H1 (cell line): ENCODE results near the gene CDRT15. TPM values are rescaled to one million over a fixed set of nuclear protein-coding genes. Genes with fewer than 3 reads are reported as not detected.

ENCODE experiments used
- CTCF ChIA-PET: fragments of 300-600 bp; sonication (Branson Sonifier 250); formaldehyde crosslinking; loops from one replicate; lab custom pipeline; 2021; ENCODE audit not compliant: partially characterized antibody; lab: Charles Lee
- POLR2A ChIA-PET: fragments of 300-600 bp; sonication (Branson Sonifier 250); formaldehyde crosslinking; loops from one replicate; lab custom pipeline; 2021; ENCODE audit warnings: inconsistent platforms; ENCODE audit not compliant: partially characterized antibody; lab: Charles Lee
- DNase-seq, 2 experiments: peaks; one replicate each; pipeline versions ENCODE4 v3.0.0 to v3.0.0-alpha.2; 2010 to 2022; ENCODE audit warnings: low spot score in 2 of 2, low read depth in 1 of 2, mixed read lengths in 1 of 2
- FAIRE-seq: peaks from 2 replicates; lab custom pipeline; 2011; peaks lifted over from hg19 to GRCh38; lab: Jason Lieb, UNC
- H2AFZ ChIP-seq: 2 replicates; pipeline ENCODE4 v1.8.1; 2012; ENCODE audit warnings: low read length, inconsistent platforms
- H2AK5ac ChIP-seq: 2 replicates; pipeline ENCODE4 v1.6.1; 2013; ENCODE audit warnings: low read depth, low read length
- H2BK120ac ChIP-seq: replicated peaks from 2 replicates; pipeline ENCODE3; 2013; ENCODE audit warnings: low read depth, low read length, inconsistent platforms
- H2BK12ac ChIP-seq: 2 replicates; pipeline ENCODE4 v1.6.1; 2013; ENCODE audit warnings: low read depth, low read length
- H2BK15ac ChIP-seq: 2 replicates; pipeline ENCODE4 v1.6.1; 2013; ENCODE audit warnings: low read length
- H2BK20ac ChIP-seq: 2 replicates; pipeline ENCODE4 v1.6.1; 2013; ENCODE audit warnings: low read length
- H2BK5ac ChIP-seq: 2 replicates; pipeline ENCODE4 v1.6.1; 2013; ENCODE audit warnings: low read depth, low read length
- H3K14ac ChIP-seq: 2 replicates; pipeline ENCODE4 v1.6.1; 2013; ENCODE audit warnings: inconsistent platforms; ENCODE audit not compliant: insufficient read length
- H3K18ac ChIP-seq: 2 replicates; pipeline ENCODE4 v1.6.1; 2013; ENCODE audit warnings: low read length; ENCODE audit errors: extremely low read depth
- H3K23ac ChIP-seq: 2 replicates; pipeline ENCODE4 v1.6.1; 2013; ENCODE audit warnings: inconsistent platforms; ENCODE audit not compliant: insufficient read length
- H3K23me2 ChIP-seq: 2 replicates; pipeline ENCODE4 v1.6.1; 2013; ENCODE audit warnings: low read depth, low read length
- H3K27ac ChIP-seq: 2 replicates; pipeline ENCODE4 v1.6.1; 2011; ENCODE audit warnings: low read depth, low read length, inconsistent platforms
- H3K27me3 ChIP-seq, 4 experiments: replicated peaks in 1 of 4; 1 replicate in 1 of 4; 2 replicates in 3 of 4; pipeline versions ENCODE4 v1.6.1 to v1.8.1; 2011 to 2013; ENCODE audit warnings: low read length in 3 of 4, mild to moderate bottlenecking in 3 of 4, inconsistent platforms in 2 of 4, mixed read lengths in 2 of 4, moderate library complexity in 1 of 4; ENCODE audit not compliant: control insufficient read depth in 3 of 4, insufficient read depth in 3 of 4; ENCODE audit errors: extremely low read depth in 1 of 4
- H3K36me3 ChIP-seq, 4 experiments: 2 replicates each; pipeline versions ENCODE4 v1.6.1 to v1.8.1; 2011 to 2013; ENCODE audit warnings: mild to moderate bottlenecking in 4 of 4, low read length in 3 of 4, moderate library complexity in 2 of 4, control low read depth in 1 of 4, inconsistent platforms in 1 of 4; ENCODE audit not compliant: insufficient read depth in 4 of 4, control insufficient read depth in 2 of 4
- H3K4ac ChIP-seq: replicated peaks from 2 replicates; pipeline ENCODE3; 2013; ENCODE audit warnings: low read length, low read depth, mixed read lengths, inconsistent platforms; ENCODE audit not compliant: insufficient read length
- H3K4me1 ChIP-seq, 4 experiments: replicated peaks in 1 of 4; 1 replicate in 1 of 4; 2 replicates in 3 of 4; pipeline versions ENCODE4 v1.6.1 to v1.8.1; 2011 to 2013; ENCODE audit warnings: low read length in 3 of 4, inconsistent platforms in 2 of 4, mixed read lengths in 1 of 4; ENCODE audit not compliant: insufficient read depth in 4 of 4, control insufficient read depth in 3 of 4
- H3K4me2 ChIP-seq, 2 experiments: 2 replicates each; pipeline versions ENCODE4 v1.6.1 to v1.8.1; 2011 to 2013; ENCODE audit warnings: low read depth in 2 of 2, low read length in 2 of 2, control low read depth in 1 of 2, inconsistent platforms in 1 of 2, mild to moderate bottlenecking in 1 of 2; ENCODE audit not compliant: insufficient read depth in 1 of 2
- H3K4me3 ChIP-seq, 4 experiments: fragments of 200-600, 300-600 bp in 1 of 4; sonication (generic), shearing (Covaris generic), sonication (Bioruptor Twin) in 1 of 4; 2 replicates each; pipeline versions ENCODE4 v1.5.1 to v1.8.1; 2011 to 2016; ENCODE audit warnings: low read length in 4 of 4, low read depth in 3 of 4, control low read depth in 2 of 4, inconsistent platforms in 2 of 4, mild to moderate bottlenecking in 2 of 4, mixed read lengths in 1 of 4, moderate library complexity in 1 of 4; ENCODE audit not compliant: insufficient read depth in 2 of 4; ENCODE audit errors: extremely low read depth in 1 of 4
- H3K56ac ChIP-seq: replicated peaks from 2 replicates; pipeline ENCODE3; 2013; ENCODE audit warnings: low read depth, mild to moderate bottlenecking, mixed read lengths, low read length, inconsistent platforms; ENCODE audit not compliant: insufficient read length
- H3K79me1 ChIP-seq: 2 replicates; pipeline ENCODE4 v1.6.1; 2013; ENCODE audit warnings: low read depth, low read length, control low read depth
- H3K79me2 ChIP-seq, 2 experiments: 2 replicates each; pipeline versions ENCODE4 v1.6.1 to v1.8.1; 2012 to 2013; ENCODE audit warnings: low read length in 2 of 2, mild to moderate bottlenecking in 2 of 2, inconsistent platforms in 1 of 2; ENCODE audit not compliant: insufficient read depth in 2 of 2, control insufficient read depth in 1 of 2
- H3K9ac ChIP-seq, 4 experiments: replicated peaks in 1 of 4; 1 replicate in 1 of 4; 2 replicates in 3 of 4; pipeline versions ENCODE4 v1.6.1 to v1.8.1; 2011 to 2013; ENCODE audit warnings: low read depth in 3 of 4, low read length in 3 of 4, control low read depth in 2 of 4, mild to moderate bottlenecking in 2 of 4, moderate library complexity in 2 of 4, inconsistent platforms in 1 of 4; ENCODE audit errors: extremely low read depth in 1 of 4
- H3K9me3 ChIP-seq, 2 experiments: 2 replicates each; pipeline versions ENCODE4 v1.6.1 to v1.8.1; 2012 to 2013; ENCODE audit warnings: mild to moderate bottlenecking in 2 of 2, moderate library complexity in 2 of 2, control low read depth in 1 of 2, inconsistent platforms in 1 of 2, low read depth in 1 of 2, low read length in 1 of 2, mixed read lengths in 1 of 2; ENCODE audit not compliant: insufficient read depth in 2 of 2
- H4K20me1 ChIP-seq, 2 experiments: replicated peaks in 1 of 2; 2 replicates each; pipeline versions ENCODE3 to v1.8.1; 2011 to 2013; ENCODE audit warnings: inconsistent platforms in 2 of 2, low read length in 2 of 2, mild to moderate bottlenecking in 1 of 2; ENCODE audit not compliant: insufficient read depth in 2 of 2, control insufficient read depth in 1 of 2
- H4K5ac ChIP-seq: 2 replicates; pipeline ENCODE4 v1.6.1; 2013; ENCODE audit warnings: low read length, low read depth, mixed read lengths, inconsistent platforms; ENCODE audit not compliant: insufficient read length
- H4K8ac ChIP-seq: 2 replicates; pipeline ENCODE4 v1.8.0; 2013; ENCODE audit warnings: mild to moderate bottlenecking, moderate library complexity, low read length, inconsistent platforms; ENCODE audit not compliant: insufficient read depth; ENCODE audit errors: extremely low read depth
- H4K91ac ChIP-seq: replicated peaks from 2 replicates; pipeline ENCODE3; 2013; ENCODE audit warnings: low read length, mixed read lengths, inconsistent platforms; ENCODE audit not compliant: insufficient read length
- BRCA1 ChIP-seq: IDR thresholded peaks from 2 replicates; pipeline ENCODE4 v1.6.1; 2012; ENCODE audit warnings: low read depth, low read length, improper control_type of control experiment
- CEBPB ChIP-seq: IDR thresholded peaks from 2 replicates; pipeline ENCODE4 v1.6.1; 2012; ENCODE audit warnings: low read depth, low read length
- CHD2 ChIP-seq: IDR thresholded peaks from 2 replicates; pipeline ENCODE4 v1.6.1; 2012; ENCODE audit warnings: low read length, improper control_type of control experiment
- CTBP2 ChIP-seq: IDR thresholded peaks from 2 replicates; pipeline ENCODE4 v1.7.0; 2011; ENCODE audit warnings: borderline replicate concordance, mild to moderate bottlenecking, moderate library complexity, mixed read lengths, low read length; ENCODE audit not compliant: insufficient read depth, insufficient read length
- E2F6 ChIP-seq: IDR thresholded peaks from 2 replicates; pipeline ENCODE4 v1.6.1; 2012; ENCODE audit warnings: inconsistent platforms
- FOSL1 ChIP-seq: IDR thresholded peaks from 2 replicates; pipeline ENCODE4 v1.6.1; 2011; ENCODE audit warnings: mild to moderate bottlenecking, low read depth, low read length, moderate library complexity; ENCODE audit not compliant: insufficient read depth
- NANOG ChIP-seq: IDR thresholded peaks from 2 replicates; pipeline ENCODE4 v1.6.1; 2011; ENCODE audit warnings: low read length, low read depth, mild to moderate bottlenecking, inconsistent platforms; ENCODE audit not compliant: insufficient read depth, poor library complexity, severe bottlenecking
- PHF8 ChIP-seq: fragments of 200-600 bp; sonication (generic); conservative IDR thresholded peaks from 2 replicates; pipeline ENCODE4 v1.7.1; 2012; ENCODE audit warnings: low read depth, mild to moderate bottlenecking, inconsistent platforms, low read length, moderate library complexity
- RAD21 ChIP-seq, 2 experiments: IDR thresholded peaks in 1 of 2; conservative IDR thresholded peaks in 1 of 2; 2 replicates each; pipeline ENCODE4 v1.6.1; 2011; ENCODE audit warnings: low read depth in 2 of 2, low read length in 2 of 2, improper control_type of control experiment in 1 of 2, inconsistent platforms in 1 of 2, mild to moderate bottlenecking in 1 of 2, moderate library complexity in 1 of 2
- RBBP5 ChIP-seq: IDR thresholded peaks from 2 replicates; pipeline ENCODE4 v1.7.1; 2012; ENCODE audit warnings: low read depth, mild to moderate bottlenecking, inconsistent platforms, low read length, moderate library complexity, borderline replicate concordance
- RFX5 ChIP-seq: IDR thresholded peaks from 2 replicates; pipeline ENCODE4 v1.6.1; 2011; ENCODE audit warnings: low read depth, low read length, improper control_type of control experiment, borderline replicate concordance
- SIX5 ChIP-seq: IDR thresholded peaks from 2 replicates; pipeline ENCODE4 v1.6.1; 2011; ENCODE audit warnings: mild to moderate bottlenecking, low read depth, low read length
- SP2 ChIP-seq: IDR thresholded peaks from 2 replicates; pipeline ENCODE4 v1.6.1; 2012; ENCODE audit warnings: mild to moderate bottlenecking, low read length, inconsistent platforms
- TBP ChIP-seq: IDR thresholded peaks from 2 replicates; pipeline ENCODE4 v1.6.1; 2011; ENCODE audit warnings: low read depth, low read length, improper control_type of control experiment
- WGBS, 2 experiments: shearing (Covaris generic) in 1 of 2; methylation state at CpG; one replicate each; pipeline versions ENCODE4 v1.1.6 to v1.1.7; 2013 to 2015; ENCODE audit warnings: low lambda C conversion rate in 2 of 2, mixed read lengths in 2 of 2, inconsistent platforms in 1 of 2, low coverage in 1 of 2, missing lambda C conversion rate in 1 of 2; ENCODE audit not compliant: insufficient replicate concordance in 2 of 2, insufficient coverage in 1 of 2, insufficient read length in 1 of 2; ENCODE audit errors: extremely low coverage in 1 of 2, missing lambda C conversion rate in 1 of 2; 5-methylcytosine and 5-hydroxymethylcytosine counted together
- polyA plus RNA-seq, 7 experiments: library from polyadenylated mRNA; depleted of rRNA in 3 of 7; stranded (reverse) in 5 of 7; unstranded in 2 of 7; fragments of >200 nt in 5 of 7; fragments of 200-250 nt in 2 of 7; gene quantifications; 1 replicate in 5 of 7; 2 replicates in 1 of 7; 4 replicates in 1 of 7; pipeline versions ENCODE4 v1.2.1 to v1.2.3, GENCODE V29; 2011 to 2013; ENCODE audit warnings: missing spikeins in 2 of 7, mixed read lengths in 2 of 7
- total RNA-seq: library from RNA; stranded (reverse); fragmentation: NEBNext Ultra II Directional; extraction: Animal tissue kit (Norgen Biotek cat#: 25700); gene quantifications from 2 replicates; pipeline ENCODE4 v1.2.1, GENCODE V29; 2021

The CDRT15 gene
- total and polyA plus RNA-seq, 2 of the 8 experiments (the other 6 are each of a cell fraction or from before 2014, with no cell fraction given): not detected

DNA sequence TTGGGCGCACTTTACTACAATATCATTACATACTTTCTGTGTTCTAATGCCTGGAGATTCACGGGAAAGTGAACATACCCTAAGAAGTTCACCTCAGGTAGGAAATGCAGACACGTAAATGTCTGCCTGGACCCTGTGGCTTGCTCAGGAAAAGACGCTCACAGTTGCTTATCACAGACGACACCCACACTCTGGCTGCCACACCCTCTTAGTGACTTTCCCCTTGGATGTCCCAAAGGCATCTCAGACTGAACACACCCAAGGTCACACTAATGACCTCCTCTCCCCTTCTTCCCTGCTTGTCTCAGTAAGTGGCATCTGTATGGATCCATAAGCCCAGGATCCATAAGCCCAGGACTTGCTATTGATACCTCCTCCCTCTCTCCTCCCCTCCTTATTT, 32.6 kb downstream of the CDRT15 start:
- Histone ChIP-seq H3K14ac (no peak overlapping the region), H2BK20ac (no peak overlapping the region), H3K4me1 (no peaks in the 10 kb centered on the region; a peak in 1 of 7 replicates), H4K91ac (no peak overlapping the region), H4K8ac (no peak overlapping the region), H4K5ac (no peak overlapping the region), H3K23ac (no peak overlapping the region), H3K23me2 (no peaks in the 10 kb centered on the region), H2BK15ac (no peak overlapping the region), H2BK5ac (no peak overlapping the region), H2BK120ac (no peak overlapping the region), H3K27me3 (no peaks in the 10 kb centered on the region), H3K4ac (no peak overlapping the region), H3K56ac (no peak overlapping the region), H3K79me1 (no peaks in the 10 kb centered on the region), H3K18ac (no peak overlapping the region), H3K27ac (no peak overlapping the region), H3K9ac (no peak overlapping the region), H2AK5ac (no peak overlapping the region), H3K4me2 (no peak overlapping the region), H3K9me3 (no peaks in the 10 kb centered on the region), H3K79me2 (no peaks in the 10 kb centered on the region), H2BK12ac (no peak overlapping the region), H2AFZ (no peak overlapping the region), H4K20me1 (no peaks in the 10 kb centered on the region), H3K4me3 (no peak overlapping the region), H3K36me3 (no peaks in the 10 kb centered on the region)
- FAIRE-seq (no peak), DNase-seq (no peak)
- ChIA-PET CTCF (interaction anchor here (0.6 to 1.4 kb wide), 4 partner anchors 11 to 103 kb away, joined by 3 to 8 read pairs (median 4); no protein-coding TSS in a partner anchor), POLR2A (interaction anchor here (1.0 kb wide), 1 partner anchor 8 kb away, joined by 3 read pairs; no protein-coding TSS in a partner anchor)
- WGBS, 2 experiments: 69% methylated on average over 5 of the region's 5 CpGs; no CpG with 5 or more reads in 1 of the 2 experiments
- TF ChIP-seq E2F6: no peak
- no peak for TF ChIP-seq CEBPB
- TF ChIP-seq CTBP2: no peak
- TF ChIP-seq CHD2: no peak
- TF ChIP-seq SP2: no peak
- no peak for TF ChIP-seq TBP
- TF ChIP-seq BRCA1: no peak
- no peak for TF ChIP-seq PHF8
- no peak for TF ChIP-seq NANOG
- TF ChIP-seq RFX5: no peak
- no peak for TF ChIP-seq SIX5
- TF ChIP-seq RAD21 (IDR thresholded peaks at IDR 0.05 in 1 of 2, conservative IDR thresholded peaks at IDR 0.05 in 1 of 2; ENCODE audit: low read depth in 2 of 2, low read length in 2 of 2): no peak
- TF ChIP-seq FOSL1: no peak
- no peak for TF ChIP-seq RBBP5
